HepG2 (cell line): Measurements from ENCODE around the gene GAREM1. TPM values are rescaled to one million over a fixed set of nuclear protein-coding genes. Genes with fewer than 3 reads are reported as not detected.

ENCODE experiments used
- ATAC-seq: fragments of 200-7000 bp; cut with Tn5 transposase; 3 replicates; pipeline ENCODE4 v1.9.1; 2020; ENCODE audit warnings: mild to moderate bottlenecking, moderate library complexity
- BruUV-seq: library from RNA; stranded (reverse); fragments of 400-500 nt; replicated peaks from 2 replicates; lab custom pipeline; 2021; lab: Mats Ljungman, UMichigan
- CTCF ChIA-PET: fragments of 300-600 bp; formaldehyde crosslinking; extraction: SDS; loops from one replicate; lab custom pipeline; 2021; ENCODE audit warnings: low total read pairs, inconsistent platforms, low intra/inter-chr PET ratio; lab: Yijun Ruan, JAX
- POLR2A ChIA-PET: fragments of 350-600 bp; sonication (Branson Sonifier 250); formaldehyde crosslinking; loops from one replicate; lab custom pipeline; 2020; ENCODE audit warnings: antibody characterized with exemption, inconsistent platforms; lab: Yijun Ruan, JAX
- DNase-seq: peaks from one replicate; pipeline ENCODE4 v3.0.0-alpha.2; 2015; ENCODE audit warnings: low spot score
- FAIRE-seq: peaks from 3 replicates; lab custom pipeline; 2011; peaks lifted over from hg19 to GRCh38; lab: Jason Lieb, UNC
- H2AFZ ChIP-seq: one replicate; pipeline ENCODE4 v1.6.1; 2011; ENCODE audit warnings: low read length, inconsistent platforms
- H3K27ac ChIP-seq: fragments of 300-600 bp; 3 replicates; pipeline ENCODE4 v1.8.0; 2011; ENCODE audit warnings: mixed run types, mild to moderate bottlenecking, mixed read lengths, low read length, inconsistent platforms; ENCODE audit not compliant: insufficient read depth; ENCODE audit errors: extremely low read length
- H3K27me3 ChIP-seq, 2 experiments: fragments of 200-600 bp in 1 of 2; 2 replicates in 1 of 2; 3 replicates in 1 of 2; pipeline versions ENCODE4 v1.6.0 to v1.8.0; 2011; ENCODE audit warnings: low read length in 2 of 2, mild to moderate bottlenecking in 2 of 2, moderate library complexity in 2 of 2, inconsistent platforms in 1 of 2; ENCODE audit not compliant: insufficient read depth in 2 of 2, control insufficient read depth in 1 of 2
- H3K36me3 ChIP-seq, 2 experiments: fragments of 200-600 bp in 1 of 2; replicated peaks in 1 of 2; 2 replicates in 1 of 2; 3 replicates in 1 of 2; pipeline versions ENCODE4 v1.5.1 to v1.8.0; 2011; ENCODE audit warnings: low read length in 2 of 2, inconsistent platforms in 1 of 2; ENCODE audit not compliant: insufficient read depth in 2 of 2, control insufficient read depth in 1 of 2
- H3K4me1 ChIP-seq: 2 replicates; pipeline ENCODE4 v1.5.1; 2012; ENCODE audit warnings: low read length, inconsistent platforms; ENCODE audit not compliant: insufficient read depth
- H3K4me2 ChIP-seq: 2 replicates; pipeline ENCODE4 v1.6.0; 2011; ENCODE audit warnings: low read depth, low read length, inconsistent platforms
- H3K4me3 ChIP-seq, 3 experiments: fragments of 200-600 bp in 1 of 3; sonication (generic), shearing (Covaris generic) in 1 of 3; replicated peaks in 1 of 3; 2 replicates each; pipeline ENCODE4 v1.5.1; 2011 to 2016; ENCODE audit warnings: low read length in 3 of 3, inconsistent platforms in 2 of 3, low read depth in 2 of 3, mild to moderate bottlenecking in 2 of 3, control low read depth in 1 of 3, mixed read lengths in 1 of 3; ENCODE audit not compliant: insufficient read depth in 1 of 3
- H3K79me2 ChIP-seq: one replicate; pipeline ENCODE4 v1.6.1; 2011; ENCODE audit warnings: low read length, inconsistent platforms; ENCODE audit not compliant: insufficient read depth
- H3K9ac ChIP-seq: 2 replicates; pipeline ENCODE4 v1.6.0; 2011; ENCODE audit warnings: mild to moderate bottlenecking, low read depth, low read length, inconsistent platforms; ENCODE audit not compliant: insufficient read depth
- H3K9me3 ChIP-seq: 2 replicates; pipeline ENCODE4 v1.5.1; 2012; ENCODE audit warnings: mild to moderate bottlenecking, low read length
- H4K20me1 ChIP-seq: 2 replicates; pipeline ENCODE4 v1.6.0; 2011; ENCODE audit warnings: inconsistent platforms, mild to moderate bottlenecking, low read length, moderate library complexity; ENCODE audit not compliant: insufficient read depth
- CC2D1A ChIP-seq: sonication (generic); formaldehyde crosslinking; IDR thresholded peaks from 2 replicates; pipeline ENCODE4 v1.8.1; 2023; ENCODE audit warnings: mild to moderate bottlenecking, missing genetic modification reagents
- ETV5 ChIP-seq: IDR thresholded peaks from 2 replicates; pipeline ENCODE4 v1.6.1; 2018; ENCODE audit warnings: missing biosample characterization, missing genetic modification reagents, inconsistent platforms, borderline replicate concordance
- IRF2 ChIP-seq: IDR thresholded peaks from 2 replicates; pipeline ENCODE4 v1.6.1; 2018; ENCODE audit warnings: missing genetic modification reagents, missing compliant biosample characterization
- MAFF ChIP-seq: IDR thresholded peaks from 2 replicates; pipeline ENCODE4 v1.6.1; 2011; ENCODE audit warnings: low read depth, low read length, improper control_type of control experiment
- MAFK ChIP-seq, 2 experiments: IDR thresholded peaks in 1 of 2; conservative IDR thresholded peaks in 1 of 2; 2 replicates each; pipeline ENCODE4 v1.6.1; 2011; ENCODE audit warnings: improper control_type of control experiment in 2 of 2, low read length in 2 of 2
- MYNN ChIP-seq: sonication (generic); formaldehyde crosslinking; IDR thresholded peaks from 2 replicates; pipeline ENCODE4 v1.4.0; 2020; ENCODE audit warnings: mild to moderate bottlenecking, low read depth, missing genetic modification reagents
- PCBP1 ChIP-seq: fragments of 200-400 bp; formaldehyde crosslinking; IDR thresholded peaks from 2 replicates; pipeline ENCODE4 v1.6.1; 2017; ENCODE audit warnings: mild to moderate bottlenecking, low read depth, low read length, borderline replicate concordance
- PITX1 ChIP-seq: sonication (generic); formaldehyde crosslinking; IDR thresholded peaks from 2 replicates; pipeline ENCODE4 v1.5.1; 2020; ENCODE audit warnings: mild to moderate bottlenecking, missing genetic modification reagents
- ZBTB39 ChIP-seq: sonication (generic); formaldehyde crosslinking; IDR thresholded peaks from 2 replicates; pipeline ENCODE4 v1.5.0; 2020; ENCODE audit warnings: missing genetic modification reagents
- ZNF329 ChIP-seq: sonication (generic); formaldehyde crosslinking; IDR thresholded peaks from 2 replicates; pipeline ENCODE4 v1.9.0; 2021; ENCODE audit warnings: low read depth, mild to moderate bottlenecking, missing genetic modification reagents
- ZNF775 ChIP-seq: sonication (generic); formaldehyde crosslinking; IDR thresholded peaks from 2 replicates; pipeline ENCODE4 v1.4.0; 2020; ENCODE audit warnings: missing genetic modification reagents, mild to moderate bottlenecking, moderate library complexity, borderline replicate concordance
- WGBS: methylation state at CpG from one replicate; pipeline ENCODE4 v1.1.6; 2017; ENCODE audit warnings: low lambda C conversion rate; 5-methylcytosine and 5-hydroxymethylcytosine counted together
- in situ Hi-C: cut with HindIII; loops from 2 replicates; pipeline ENCODE4 v1.10.0; 2017; ENCODE audit warnings: low pct_unique_long_range_greater_than_20kb; ENCODE audit not compliant: extremely low pct_ligation_motif_present
- intact Hi-C: fragments of 100-400 bp; cut with micrococcal nuclease; formaldehyde crosslinking; loops from one replicate; pipeline ENCODE4 v1.10.0; 2022; ENCODE audit not compliant: unreplicated experiment
- polyA plus RNA-seq, 8 experiments: library from polyadenylated mRNA; depleted of rRNA in 3 of 8; stranded (reverse) in 7 of 8; unstranded in 1 of 8; fragments of >200 nt; fragmentation: Illumina TruSeq in 4 of 8; extraction: Trizol in 4 of 8; gene quantifications; 2 replicates each; pipeline versions ENCODE4 v1.2.1 to v1.2.3, GENCODE V29; 2011 to 2016; ENCODE audit warnings: low read depth in 4 of 8, missing spikeins in 1 of 8, mixed read lengths in 1 of 8; ENCODE audit not compliant: insufficient read depth in 1 of 8
- total RNA-seq, 5 experiments: library from RNA; depleted of rRNA; stranded (reverse); fragments of >200 nt; fragmentation: Illumina TruSeq; extraction: Trizol; gene quantifications; 2 replicates each; pipeline ENCODE4 v1.2.3, GENCODE V29; 2016; ENCODE audit warnings: low read depth in 1 of 5
- TF ChIP-seq, protein P1 (sequence below): sonication (generic); formaldehyde crosslinking; conservative IDR thresholded peaks from 2 replicates; pipeline ENCODE4 v1.8.1; 2023; ENCODE audit warnings: missing genetic modification reagents

The GAREM1 gene
- total and polyA plus RNA-seq, 2 of the 13 experiments (the other 11 are each of a cell fraction or from before 2014, with no cell fraction given), result 2.5 to 2.9 TPM

- TF ChIP-seq PITX1 (CRISPR knock-in tag) (no peak), ZBTB39 (CRISPR knock-in tag) (no peak), MYNN (CRISPR knock-in tag) (no peak), ZNF775 (CRISPR knock-in tag) (no peak), IRF2 (CRISPR knock-in tag) (no peak), ETV5 (CRISPR knock-in tag) (no peak), CC2D1A (CRISPR knock-in tag) (no peak), PCBP1 (no peak), ZNF329 (CRISPR knock-in tag) (no peak)
Measured at GRCh38 chr18:32267463-32267862, 203.2 kb downstream of the GAREM1 start (continued).

GRCh38 chr18:32264401-32264800, 206.3 kb downstream of the GAREM1 start:
- CTCF ChIA-PET, result no interaction called here
- ATAC-seq, result no peak
- Histone ChIP-seq H3K4me1 (no peaks in the 10 kb centered on the region), H3K4me3 (no peak overlapping the region), H3K9ac (no peak overlapping the region), H3K27ac (no peak overlapping the region), H3K9me3 (no peaks in the 10 kb centered on the region), H4K20me1 (no peaks in the 10 kb centered on the region), H3K27me3 (no peaks in the 10 kb centered on the region), H2AFZ (no peak overlapping the region), H3K79me2 (no peaks in the 10 kb centered on the region), H3K4me2 (no peak overlapping the region), H3K36me3 (peaks cover 0 to 5% of the 10 kb centered on the region in 2 experiments; a peak in 4 of 5 replicates)
- no peak for DNase-seq
- BruUV-seq, result no TSS peak
- POLR2A ChIA-PET, result no interaction called here
- in situ Hi-C loops (loop anchor here (10.0 kb wide), 1 partner anchor 110 kb away; no protein-coding TSS in a partner anchor), intact Hi-C loops (no loop called here)
- TF ChIP-seq, protein P1, sequence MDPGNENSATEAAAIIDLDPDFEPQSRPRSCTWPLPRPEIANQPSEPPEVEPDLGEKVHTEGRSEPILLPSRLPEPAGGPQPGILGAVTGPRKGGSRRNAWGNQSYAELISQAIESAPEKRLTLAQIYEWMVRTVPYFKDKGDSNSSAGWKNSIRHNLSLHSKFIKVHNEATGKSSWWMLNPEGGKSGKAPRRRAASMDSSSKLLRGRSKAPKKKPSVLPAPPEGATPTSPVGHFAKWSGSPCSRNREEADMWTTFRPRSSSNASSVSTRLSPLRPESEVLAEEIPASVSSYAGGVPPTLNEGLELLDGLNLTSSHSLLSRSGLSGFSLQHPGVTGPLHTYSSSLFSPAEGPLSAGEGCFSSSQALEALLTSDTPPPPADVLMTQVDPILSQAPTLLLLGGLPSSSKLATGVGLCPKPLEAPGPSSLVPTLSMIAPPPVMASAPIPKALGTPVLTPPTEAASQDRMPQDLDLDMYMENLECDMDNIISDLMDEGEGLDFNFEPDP (CRISPR knock-in tag), result no peak
- TF ChIP-seq MAFF (0 out of 2 replicates have a peak, but pooled peaks have one; percentile 22), MAFK (conservative IDR thresholded peaks at IDR 0.05 in 1 of 2, IDR thresholded peaks at IDR 0.05 in 1 of 2; ENCODE audit: low read length in 2 of 2) (peak; percentile 7 to 40; a peak in 1 of 4 replicates)
- no peak for FAIRE-seq
- WGBS, result 73% methylated on average over 2 of the region's 2 CpGs
